Measurements from ENCODE around the gene OSBPL2. TPM values are rescaled to one million over a fixed set of nuclear protein-coding genes. Genes with fewer than 3 reads are reported as not detected.

Gene OSBPL2
- total RNA-seq, 1 donor from 2014 or later, result 20.6 TPM

- no peak for DNase-seq (ENCODE audit: low read depth, low spot score)
These were observed 87.0 kb downstream of the OSBPL2 start for GRCh38 chr20:62325172-62325905.

GRCh38 chr20:62326559-62326958 lies 88.2 kb downstream of the OSBPL2 start:
- no peak for DNase-seq (ENCODE audit: low read depth, low spot score)

GRCh38 chr20:62326959-62327725 lies 88.8 kb downstream of the OSBPL2 start:
- no peak for DNase-seq (ENCODE audit: low read depth, low spot score)

- no peak for DNase-seq (ENCODE audit: low read depth, low spot score)
These were observed 89.6 kb downstream of the OSBPL2 start for GRCh38 chr20:62327726-62328495.

- no peak for DNase-seq (ENCODE audit: low read depth, low spot score)
These were observed 90.5 kb downstream of the OSBPL2 start for GRCh38 chr20:62328684-62329388.

- no peak for DNase-seq (ENCODE audit: low read depth, low spot score)
These were observed 91.4 kb downstream of the OSBPL2 start for GRCh38 chr20:62329389-62330377.

- no peak for DNase-seq (ENCODE audit: low read depth, low spot score)
These were observed 92.4 kb downstream of the OSBPL2 start for GRCh38 chr20:62330576-62331317.

- DNase-seq (ENCODE audit: low read depth, low spot score), result no peak
These were observed 93.0 kb downstream of the OSBPL2 start for GRCh38 chr20:62331347-62331746.

- DNase-seq (ENCODE audit: low read depth, low spot score), result no peak
These were observed 94.1 kb downstream of the OSBPL2 start for GRCh38 chr20:62332421-62332820.

- DNase-seq (ENCODE audit: low read depth, low spot score), result no peak
These were observed 94.9 kb downstream of the OSBPL2 start for GRCh38 chr20:62332989-62333819.

GRCh38 chr20:62333820-62334595 lies 95.7 kb downstream of the OSBPL2 start:
- DNase-seq (ENCODE audit: low read depth, low spot score), result no peak

- DNase-seq (ENCODE audit: low read depth, low spot score), result no peak
These were observed 96.6 kb downstream of the OSBPL2 start for GRCh38 chr20:62334881-62335280.

- DNase-seq (ENCODE audit: low read depth, low spot score), result no peak
These were observed 97.2 kb downstream of the OSBPL2 start for GRCh38 chr20:62335532-62335931.

- DNase-seq (ENCODE audit: low read depth, low spot score), result no peak
These were observed 98.0 kb downstream of the OSBPL2 start for GRCh38 chr20:62336329-62336728.

- no peak for DNase-seq (ENCODE audit: low read depth, low spot score)
These were observed 98.6 kb downstream of the OSBPL2 start for GRCh38 chr20:62336775-62337557.

- DNase-seq (ENCODE audit: low read depth, low spot score), result no peak
These were observed 99.4 kb downstream of the OSBPL2 start for GRCh38 chr20:62337558-62338293.

Measured in pulmonary artery endothelial cell (primary cell).